ENCODE measurements around the gene OPCML.

The OPCML gene

GRCh38 chr11:133385781-133386180 lies 146.5 kb downstream of the OPCML start:
- TF ChIP-seq CTCF (conservative IDR thresholded peaks at IDR 0.05), result no peak

GRCh38 chr11:133384731-133385130 lies 147.6 kb downstream of the OPCML start:
- peak overlapping the region; percentile 82 for H3K27ac ChIP-seq
- TF ChIP-seq CTCF (conservative IDR thresholded peaks at IDR 0.05), result no peak

More at GRCh38 chr11:133385781-133386180, 146.5 kb downstream of the OPCML start:
- no peak overlapping the region for H3K27ac ChIP-seq

- no peak for TF ChIP-seq CTCF (conservative IDR thresholded peaks at IDR 0.05)
- H3K27ac ChIP-seq, result peak overlapping the region; percentile 82
Measured at GRCh38 chr11:133383689-133384088, 148.6 kb downstream of the OPCML start.

- peak overlapping the region; percentile 82 for H3K27ac ChIP-seq
- TF ChIP-seq CTCF (conservative IDR thresholded peaks at IDR 0.05), result no peak
Measured at GRCh38 chr11:133383201-133383600, 149.1 kb downstream of the OPCML start.

- no peak for TF ChIP-seq CTCF (conservative IDR thresholded peaks at IDR 0.05)
- peak overlapping the region; percentile 82 for H3K27ac ChIP-seq
Measured at GRCh38 chr11:133382131-133382812, 150.0 kb downstream of the OPCML start.

GRCh38 chr11:133381761-133382130 lies 150.6 kb downstream of the OPCML start:
- peak overlapping the region; percentile 82 for H3K27ac ChIP-seq
- TF ChIP-seq CTCF (conservative IDR thresholded peaks at IDR 0.05), result no peak

GRCh38 chr11:133366147-133366546 lies 166.2 kb downstream of the OPCML start:
- no peak for TF ChIP-seq CTCF (conservative IDR thresholded peaks at IDR 0.05)
- no peak overlapping the region for H3K27ac ChIP-seq

Measured in VCaP (cell line).